Lower leg skin (tissue), 4 donors: ENCODE data around the gene PCSK6. TPM values are rescaled to one million over a fixed set of nuclear protein-coding genes. Genes with fewer than 3 reads are reported as not detected.

Experiments used
- DNase-seq, 2 donors: peaks; one replicate each; pipeline ENCODE4 v3.0.0-alpha.2; 2019; ENCODE audit warnings: low spot score in 2 of 2
- H3K4me3 ChIP-seq: fragments of 200-600 bp; sonication (generic); 2 replicates; pipeline ENCODE4 v1.5.1; 2017; ENCODE audit warnings: mild to moderate bottlenecking, low read depth; ENCODE audit not compliant: poor library complexity, severe bottlenecking
- POLR2A ChIP-seq, 2 donors: fragments of 450-650 bp; IDR thresholded peaks; one replicate each; pipeline ENCODE4 v1.6.1; 2016 to 2017; ENCODE audit warnings: antibody characterized with exemption in 2 of 2, mild to moderate bottlenecking in 1 of 2, moderate library complexity in 1 of 2
- WGBS, 2 donors: methylation state at CpG; one replicate each; pipeline ENCODE4 v1.1.5; 2018; 5-methylcytosine and 5-hydroxymethylcytosine counted together
- intact Hi-C: fragments of 100-400 bp; cut with DNase I; formaldehyde crosslinking; loops from one replicate; pipeline ENCODE4 v1.15.0; 2023; ENCODE audit warnings: low total_unique reads
- total RNA-seq, 4 donors: library from RNA; depleted of rRNA; stranded (reverse); fragments of >200 nt; gene quantifications; one replicate each; pipeline ENCODE4 v1.1.0, GENCODE V29; 2016
- TF ChIP-seq, protein P1 (sequence below), 3 donors: fragments of 450-650 bp; IDR thresholded peaks; one replicate each; pipeline ENCODE4 v1.5.1; 2016; ENCODE audit warnings: antibody characterized with exemption in 3 of 3, mild to moderate bottlenecking in 3 of 3, moderate library complexity in 2 of 3

Gene PCSK6
- total RNA-seq, 4 donors from 2014 or later = 20.1 to 45.4 (median 30.4) TPM

- TF ChIP-seq, protein P1, sequence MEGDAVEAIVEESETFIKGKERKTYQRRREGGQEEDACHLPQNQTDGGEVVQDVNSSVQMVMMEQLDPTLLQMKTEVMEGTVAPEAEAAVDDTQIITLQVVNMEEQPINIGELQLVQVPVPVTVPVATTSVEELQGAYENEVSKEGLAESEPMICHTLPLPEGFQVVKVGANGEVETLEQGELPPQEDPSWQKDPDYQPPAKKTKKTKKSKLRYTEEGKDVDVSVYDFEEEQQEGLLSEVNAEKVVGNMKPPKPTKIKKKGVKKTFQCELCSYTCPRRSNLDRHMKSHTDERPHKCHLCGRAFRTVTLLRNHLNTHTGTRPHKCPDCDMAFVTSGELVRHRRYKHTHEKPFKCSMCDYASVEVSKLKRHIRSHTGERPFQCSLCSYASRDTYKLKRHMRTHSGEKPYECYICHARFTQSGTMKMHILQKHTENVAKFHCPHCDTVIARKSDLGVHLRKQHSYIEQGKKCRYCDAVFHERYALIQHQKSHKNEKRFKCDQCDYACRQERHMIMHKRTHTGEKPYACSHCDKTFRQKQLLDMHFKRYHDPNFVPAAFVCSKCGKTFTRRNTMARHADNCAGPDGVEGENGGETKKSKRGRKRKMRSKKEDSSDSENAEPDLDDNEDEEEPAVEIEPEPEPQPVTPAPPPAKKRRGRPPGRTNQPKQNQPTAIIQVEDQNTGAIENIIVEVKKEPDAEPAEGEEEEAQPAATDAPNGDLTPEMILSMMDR (IDR thresholded peaks at IDR 0.05) = no peak
- no peak for TF ChIP-seq POLR2A (IDR thresholded peaks at IDR 0.05)
- H3K4me3 ChIP-seq = no peak overlapping the region
- intact Hi-C loops = no loop called here
- WGBS, 2 donors = 76 to 79% methylated on average over 3 of the region's 3 CpGs
- no peak for DNase-seq
Observed at GRCh38 chr15:101413239-101413638, 76.3 kb downstream of the PCSK6 start.

DNA sequence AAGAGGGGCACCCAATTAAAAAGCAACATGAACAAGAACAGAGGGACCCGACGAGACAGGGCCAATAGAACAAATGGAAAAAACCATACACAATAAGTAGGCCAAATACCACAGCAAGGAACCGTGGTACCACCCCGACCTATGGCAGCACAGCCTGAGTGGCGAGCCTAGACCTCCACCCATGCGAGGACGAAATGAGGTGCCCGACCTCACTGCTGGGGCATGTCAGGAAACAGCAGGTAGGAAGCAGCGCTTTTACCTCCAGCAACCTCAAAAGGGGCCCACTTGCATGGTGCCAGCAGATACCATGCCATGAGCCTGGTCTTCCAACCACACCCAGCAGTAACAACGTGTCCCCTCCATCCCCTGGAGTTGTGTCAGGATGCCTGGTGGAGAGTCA, 77.9 kb downstream of the PCSK6 start:
- DNase-seq = peak in 1 of 2 donors; percentile 59
- no peak for TF ChIP-seq POLR2A (IDR thresholded peaks at IDR 0.05)
- TF ChIP-seq, protein P1 (IDR thresholded peaks at IDR 0.05) = no peak
- WGBS, 2 donors = 91 to 93% methylated on average over 10 of the region's 10 CpGs
- H3K4me3 ChIP-seq = no peak overlapping the region
- intact Hi-C loops = no loop called here

DNA sequence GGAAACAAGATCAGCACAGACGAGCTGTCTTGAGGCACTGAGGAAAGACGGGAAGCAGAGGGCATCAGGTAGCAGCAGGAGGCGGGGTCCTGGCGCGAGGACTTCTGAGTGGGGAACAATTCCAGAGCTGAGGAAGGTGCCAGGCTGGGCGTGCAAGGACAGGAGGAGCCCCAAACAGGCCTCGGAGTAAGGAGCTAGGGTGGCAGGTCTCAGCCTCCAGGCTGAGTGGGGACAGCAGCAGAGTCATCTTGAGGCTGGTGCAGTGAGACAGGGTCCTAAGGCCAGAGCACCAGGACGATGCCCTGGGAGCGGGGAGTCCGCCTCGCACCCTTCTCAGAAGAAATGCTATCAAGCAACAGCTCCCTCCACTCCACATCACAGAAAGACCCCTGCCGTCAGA, 78.4 kb downstream of the PCSK6 start:
- no peak for TF ChIP-seq POLR2A (IDR thresholded peaks at IDR 0.05)
- TF ChIP-seq, protein P1 (IDR thresholded peaks at IDR 0.05) = no peak
- intact Hi-C loops = no loop called here
- 68 to 74% methylated on average over 12 of the region's 12 CpGs for WGBS, 2 donors
- DNase-seq = peak in 1 of 2 donors; percentile 74
- H3K4me3 ChIP-seq = no peak overlapping the region

GRCh38 chr15:101410612-101411011, 78.9 kb downstream of the PCSK6 start:
- peak in 1 of 2 donors; percentile 50 for DNase-seq
- no peak overlapping the region for H3K4me3 ChIP-seq
- intact Hi-C loops = no loop called here
- WGBS, 2 donors = 70 to 80% methylated on average over 7 of the region's 7 CpGs
- TF ChIP-seq POLR2A (IDR thresholded peaks at IDR 0.05) = no peak
- TF ChIP-seq, protein P1 (IDR thresholded peaks at IDR 0.05) = no peak

DNA sequence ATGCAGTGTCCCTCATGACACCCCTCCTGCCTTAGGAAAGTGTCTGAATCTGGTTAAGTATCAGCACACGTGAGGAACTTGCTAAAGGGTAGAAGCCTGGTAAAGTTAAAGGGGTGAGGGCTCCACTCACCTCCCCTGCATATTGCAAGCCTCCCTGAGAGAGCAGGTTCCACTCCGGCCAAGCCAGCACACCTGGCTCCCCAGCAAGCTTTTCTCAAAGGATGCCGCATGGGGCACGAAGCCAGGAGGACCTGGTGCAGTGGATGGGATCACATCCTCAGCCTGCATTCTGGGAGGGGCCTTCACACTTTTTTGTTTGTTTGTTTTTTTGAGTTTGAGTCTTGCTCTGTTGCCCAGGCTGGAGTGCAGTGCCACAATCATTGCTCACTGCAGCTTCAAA, 79.9 kb downstream of the PCSK6 start:
- 93 to 100% methylated on average over 4 of the region's 4 CpGs for WGBS, 2 donors
- TF ChIP-seq POLR2A (IDR thresholded peaks at IDR 0.05) = no peak
- no peak overlapping the region for H3K4me3 ChIP-seq
- DNase-seq = peak in 1 of 2 donors; percentile 71
- intact Hi-C loops = no loop called here

DNA sequence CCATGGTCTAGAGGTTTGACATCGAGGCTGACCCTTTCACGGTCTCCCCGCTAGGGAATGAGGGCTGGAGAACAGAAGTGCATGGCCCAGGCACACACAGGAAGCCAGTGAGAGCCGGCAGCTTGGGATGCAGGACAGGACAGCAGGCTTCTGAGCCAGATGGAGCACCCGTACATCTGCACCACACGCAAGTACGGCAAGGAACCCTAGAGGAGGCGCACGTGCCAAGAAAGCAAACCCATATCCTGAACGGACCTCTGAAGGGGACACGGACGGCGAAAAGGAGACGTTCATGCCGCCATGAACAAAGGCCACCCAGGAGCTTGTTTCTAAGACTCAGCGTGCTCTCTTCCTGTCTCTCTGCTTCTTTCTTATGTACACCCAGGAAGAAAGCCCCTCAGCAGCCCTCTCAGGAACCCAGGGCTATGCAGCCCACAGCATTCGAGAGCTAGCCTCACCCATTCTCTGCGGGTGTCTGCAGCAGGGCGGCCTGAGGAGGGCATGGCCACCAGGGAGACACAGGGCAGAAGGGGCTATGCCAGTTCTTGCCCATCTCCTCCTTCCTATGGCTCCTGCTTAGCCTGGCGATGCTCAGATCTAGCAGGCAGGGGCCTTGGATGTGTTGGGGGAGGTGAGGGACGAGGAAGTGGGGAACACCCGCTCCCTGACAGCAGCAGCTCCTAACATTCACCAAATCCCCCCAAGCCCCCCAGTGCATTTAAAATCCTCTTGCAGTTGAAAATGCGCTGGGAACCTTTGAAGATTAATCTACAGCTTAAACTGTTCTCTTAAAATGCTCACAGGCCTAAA, 81.3 kb downstream of the PCSK6 start:
- H3K4me3 ChIP-seq = no peak overlapping the region
- TF ChIP-seq, protein P1 (IDR thresholded peaks at IDR 0.05) = no peak
- no peak for TF ChIP-seq POLR2A (IDR thresholded peaks at IDR 0.05)
- WGBS, 2 donors = 88 to 95% methylated on average over 23 of the region's 23 CpGs
- peak in 1 of 2 donors; percentile 37 for DNase-seq
- intact Hi-C loops = no loop called here
